Colonic mucosa (tissue), 4 donors: ENCODE data around the gene C16orf90. TPM values are rescaled to one million over a fixed set of nuclear protein-coding genes. Genes with fewer than 3 reads are reported as not detected.

Source experiments
- DNase-seq: peaks from one replicate; pipeline ENCODE4 v3.0.0-alpha.2; 2020
- H3K27ac ChIP-seq: fragments of 200-600 bp; one replicate; pipeline ENCODE4 v1.8.0; 2021
- H3K27me3 ChIP-seq: fragments of 200-600 bp; one replicate; pipeline ENCODE4 v1.8.0; 2021
- H3K36me3 ChIP-seq: fragments of 200-600 bp; one replicate; pipeline ENCODE4 v1.8.0; 2021
- H3K4me1 ChIP-seq: fragments of 200-600 bp; one replicate; pipeline ENCODE4 v1.8.0; 2021; ENCODE audit warnings: mild to moderate bottlenecking
- H3K4me3 ChIP-seq: fragments of 200-600 bp; one replicate; pipeline ENCODE4 v1.8.0; 2021
- H3K9ac ChIP-seq, 2 donors: one replicate each; pipeline ENCODE4 v1.7.0; 2013; ENCODE audit warnings: control low read depth in 2 of 2, low read depth in 2 of 2, low read length in 2 of 2
- H3K9me3 ChIP-seq: fragments of 200-600 bp; one replicate; pipeline ENCODE4 v1.8.0; 2021
- CTCF ChIP-seq: fragments of 200-600 bp; IDR thresholded peaks from one replicate; pipeline ENCODE4 v1.8.0; 2022; ENCODE audit warnings: antibody characterized with exemption, mild to moderate bottlenecking
- intact Hi-C: fragments of 100-400 bp; cut with DNase I; formaldehyde crosslinking; loops from one replicate; pipeline ENCODE4 v1.14.1; 2022
- total RNA-seq, 2 donors: library from RNA; stranded (reverse); fragmentation: NEBNext Ultra II Directional in 1 of 2; extraction: Animal tissue kit (Norgen Biotek cat#: 25700) in 1 of 2; gene quantifications; one replicate each; pipeline ENCODE4 v1.2.1, GENCODE V29; 2021
- donor health status: healthy.
- donor health status: DM: no; HTN: no; CAD: no.
- donor health status: DM: no; HTN: no; CAD: no.

Gene C16orf90
- total RNA-seq, 2 donors from 2014 or later: not detected

DNA sequence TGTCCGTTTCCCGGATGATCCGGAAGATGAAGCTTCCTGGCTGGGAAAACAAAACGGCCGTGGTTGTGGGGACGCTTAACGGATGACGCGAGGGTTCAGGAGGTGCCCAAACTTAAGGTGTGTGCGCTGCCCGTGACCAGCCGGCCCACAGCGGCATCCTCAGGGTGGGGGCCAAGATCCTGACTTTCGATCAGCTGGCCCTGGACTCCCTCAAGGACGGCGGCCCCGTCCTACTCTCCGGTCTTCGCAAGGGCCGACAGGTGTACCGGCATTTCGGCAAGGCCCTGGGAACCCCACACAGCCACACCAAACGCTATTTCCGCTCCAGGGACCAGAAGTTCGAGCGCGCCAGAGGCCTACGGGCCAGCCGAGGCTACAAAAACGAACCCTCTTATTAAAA is 1.1 kb upstream of the C16orf90 start:
- intact Hi-C loops: loop anchor here (5.0 to 10.0 kb wide), 2 partner anchors 52 to 94 kb away; partner anchors contain the start of genes NAA60, ZNF174, ZNF597 and ZSCAN32
- H3K27ac ChIP-seq: no peak overlapping the region
- no peak overlapping the region for H3K4me3 ChIP-seq

DNA sequence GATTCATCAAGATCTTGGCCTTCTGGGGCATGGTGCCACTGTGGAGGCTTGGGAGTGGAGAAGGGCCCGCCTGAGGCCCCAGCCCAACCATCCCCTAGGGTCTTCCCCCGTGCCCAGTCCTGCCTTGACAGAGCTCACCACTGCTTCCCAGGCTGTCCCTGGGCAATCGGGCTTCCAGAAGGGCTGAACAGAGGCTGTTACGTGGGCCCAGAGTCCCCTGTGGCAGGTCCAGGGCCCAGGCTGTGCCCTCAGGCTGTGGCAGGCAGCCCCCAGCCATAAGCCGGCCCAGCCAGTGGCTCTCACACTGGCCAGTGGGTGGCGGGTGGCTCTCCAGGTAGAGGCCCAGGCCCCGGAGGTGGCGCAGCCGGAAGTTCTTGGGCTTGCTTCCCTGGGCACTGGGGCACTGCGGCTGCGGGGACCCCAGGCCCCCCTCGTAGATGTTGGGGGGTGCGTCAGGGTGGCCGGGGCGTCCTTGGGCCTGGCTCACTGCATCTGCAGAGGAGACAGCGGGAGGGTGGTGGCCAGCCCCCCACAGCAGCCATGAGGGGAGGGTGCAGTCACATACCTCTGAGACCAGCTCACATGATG is 809 bp downstream of the C16orf90 start:
- no peaks in the 10 kb centered on the region for H3K9me3 ChIP-seq
- no peaks in the 10 kb centered on the region for H3K36me3 ChIP-seq
- no peak overlapping the region for H3K4me3 ChIP-seq
- DNase-seq: no peak
- no peak overlapping the region for H3K9ac ChIP-seq
- no peaks in the 10 kb centered on the region for H3K4me1 ChIP-seq
- intact Hi-C loops: loop anchor here (10.0 kb wide), 1 partner anchor 50 kb away; the partner anchor contains the start of genes NAA60 and ZNF597
- H3K27me3 ChIP-seq: no peaks in the 10 kb centered on the region
- no peak for TF ChIP-seq CTCF
- no peak overlapping the region for H3K27ac ChIP-seq

More for the DNA sequence above, 1.1 kb upstream of the C16orf90 start:
- Histone ChIP-seq H3K27me3 (no peaks in the 10 kb centered on the region), H3K9me3 (no peaks in the 10 kb centered on the region), H3K36me3 (no peaks in the 10 kb centered on the region), H3K9ac (no peak overlapping the region), H3K4me1 (no peaks in the 10 kb centered on the region)
- TF ChIP-seq CTCF: no peak
- DNase-seq: no peak

- no peak for TF ChIP-seq CTCF
- no peak overlapping the region for H3K9ac ChIP-seq
- no peak overlapping the region for H3K4me3 ChIP-seq
- no peaks in the 10 kb centered on the region for H3K27me3 ChIP-seq
- H3K36me3 ChIP-seq: no peaks in the 10 kb centered on the region
- no peak overlapping the region for H3K27ac ChIP-seq
- no peaks in the 10 kb centered on the region for H3K9me3 ChIP-seq
- no peaks in the 10 kb centered on the region for H3K4me1 ChIP-seq
- no peak for DNase-seq
- intact Hi-C loops: loop anchor here (10.0 kb wide), 1 partner anchor 48 kb away; the partner anchor contains the start of genes NAA60 and ZNF597
Observed at GRCh38 chr16:3492356-3492755, 2.9 kb downstream of the C16orf90 start.

- intact Hi-C loops: loop anchor here (10.0 kb wide), 1 partner anchor 46 kb away; the partner anchor contains the start of genes NAA60 and ZNF597
- no peaks in the 10 kb centered on the region for H3K27me3 ChIP-seq
- DNase-seq: no peak
- no peak overlapping the region for H3K27ac ChIP-seq
- TF ChIP-seq CTCF: no peak
- no peaks in the 10 kb centered on the region for H3K4me1 ChIP-seq
- no peaks in the 10 kb centered on the region for H3K36me3 ChIP-seq
- no peak overlapping the region for H3K9ac ChIP-seq
- H3K4me3 ChIP-seq: no peak overlapping the region
- H3K9me3 ChIP-seq: no peaks in the 10 kb centered on the region
Observed at GRCh38 chr16:3490911-3491629, 4.2 kb downstream of the C16orf90 start.

DNA sequence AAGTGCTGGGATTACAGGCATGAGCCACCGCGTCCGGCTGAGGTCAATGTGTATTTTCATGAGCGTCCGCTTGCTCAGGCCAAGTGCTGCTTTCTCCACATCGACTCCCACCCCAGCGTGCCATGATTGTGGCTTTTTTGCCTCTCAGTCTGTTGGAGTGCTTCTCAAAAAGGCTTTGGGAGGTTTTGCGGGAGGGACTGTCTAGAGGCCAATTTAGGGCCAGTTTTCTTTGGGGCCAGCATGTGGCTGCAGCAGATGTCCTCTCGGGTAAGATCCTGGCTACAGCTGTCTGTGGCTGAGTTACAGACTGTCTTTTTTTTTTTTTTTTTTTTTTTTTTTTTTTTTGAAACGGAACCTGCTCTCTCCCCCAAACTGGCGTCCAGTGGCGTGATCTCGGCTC is 6.5 kb downstream of the C16orf90 start:
- H3K9me3 ChIP-seq: no peaks in the 10 kb centered on the region
- no peak overlapping the region for H3K4me3 ChIP-seq
- no peak overlapping the region for H3K9ac ChIP-seq
- H3K27ac ChIP-seq: no peak overlapping the region
- H3K36me3 ChIP-seq: peaks cover 20% of the 10 kb centered on the region
- intact Hi-C loops: no loop called here
- H3K27me3 ChIP-seq: no peaks in the 10 kb centered on the region
- DNase-seq: no peak
- TF ChIP-seq CTCF: no peak
- no peaks in the 10 kb centered on the region for H3K4me1 ChIP-seq
